ENCODE measurements around the gene ULK4.

Gene ULK4

DNA sequence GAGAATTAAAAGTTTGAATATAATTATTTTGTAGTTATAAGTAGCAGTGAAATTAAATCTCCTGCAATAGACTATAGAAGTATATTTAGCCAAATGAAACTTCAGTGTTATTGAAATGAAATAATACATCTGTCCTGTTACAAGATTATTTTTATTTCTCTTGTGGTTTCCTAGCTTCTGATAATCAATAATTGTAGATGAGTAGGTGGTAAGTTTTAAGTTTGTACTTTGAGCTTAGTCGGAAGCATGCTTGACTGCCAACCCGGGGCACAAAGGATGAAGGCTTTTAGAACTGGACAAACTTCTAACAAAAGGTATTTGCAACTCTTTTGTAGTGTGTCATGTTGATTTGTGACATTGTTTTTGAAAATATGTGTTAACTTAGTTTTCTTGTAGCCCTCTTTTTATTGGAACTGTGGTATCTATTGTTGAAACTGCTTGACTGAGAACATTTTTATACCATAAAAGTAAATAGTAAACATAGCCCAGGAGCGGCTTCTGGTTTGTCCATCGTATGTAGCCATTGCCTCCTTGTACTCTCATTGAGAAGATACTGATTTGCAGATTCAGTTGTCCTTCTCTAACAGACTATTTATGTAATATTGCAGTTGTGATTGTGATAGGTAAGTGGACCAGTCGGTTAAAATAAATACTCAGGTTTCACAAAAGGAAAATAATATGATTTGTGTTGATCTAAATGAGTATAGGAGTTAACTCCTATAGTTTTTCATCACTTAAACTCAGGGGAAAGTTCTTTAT lies 759.6 kb downstream of the ULK4 start:
- H3K9me3 ChIP-seq (ENCODE audit: control insufficient read depth, low read length): no peaks in the 10 kb centered on the region
- WGBS, 2 experiments: 9 to 15% methylated on average over 4 to 5 of the region's 5 CpGs
- peaks cover 20% of the 10 kb centered on the region for H3K4me1 ChIP-seq (ENCODE audit: control insufficient read depth, insufficient read depth, low read length)
- H3K36me3 ChIP-seq (ENCODE audit: control insufficient read depth, insufficient read depth, low read length): no peaks in the 10 kb centered on the region
- H3K27ac ChIP-seq (ENCODE audit: insufficient read depth, low read depth, low read length, poor library complexity, severe bottlenecking): no peak overlapping the region
- H3K4me3 ChIP-seq (ENCODE audit: insufficient read depth, low read depth, low read length): peak overlapping the region; percentile 85
- H3K27me3 ChIP-seq (ENCODE audit: control insufficient read depth, insufficient read depth, low read length, poor library complexity, severe bottlenecking): no peaks in the 10 kb centered on the region

DNA sequence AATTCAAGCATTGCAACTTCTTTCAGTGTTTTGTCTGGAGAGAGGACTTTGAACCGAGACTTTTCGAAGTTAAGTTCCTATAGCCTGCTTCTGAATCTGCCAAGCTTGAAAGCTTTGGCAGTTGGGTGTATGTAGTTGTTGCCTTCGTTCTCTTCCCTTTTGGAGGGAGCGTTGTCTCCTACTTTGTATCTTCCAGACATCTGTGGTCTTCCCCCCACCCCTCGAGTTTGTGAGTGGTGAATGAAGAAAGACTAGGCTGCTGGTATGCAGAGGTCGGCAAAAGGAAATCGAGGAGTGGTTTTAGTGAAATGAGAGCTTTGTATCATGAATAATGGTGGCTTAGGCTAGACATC lies 761.3 kb downstream of the ULK4 start:
- Histone ChIP-seq H3K36me3 (ENCODE audit: control insufficient read depth, insufficient read depth, low read length) (no peaks in the 10 kb centered on the region), H3K4me3 (ENCODE audit: insufficient read depth, low read depth, low read length) (peak overlapping the region; percentile 85), H3K4me1 (ENCODE audit: control insufficient read depth, insufficient read depth, low read length) (peaks cover 8% of the 10 kb centered on the region), H3K27ac (ENCODE audit: insufficient read depth, low read depth, low read length, poor library complexity, severe bottlenecking) (peak overlapping the region; percentile 28), H3K9me3 (ENCODE audit: control insufficient read depth, low read length) (no peaks in the 10 kb centered on the region), H3K27me3 (ENCODE audit: control insufficient read depth, insufficient read depth, low read length, poor library complexity, severe bottlenecking) (no peaks in the 10 kb centered on the region)
- WGBS, 2 experiments: 1% methylated on average over 6 of the region's 7 CpGs

DNA sequence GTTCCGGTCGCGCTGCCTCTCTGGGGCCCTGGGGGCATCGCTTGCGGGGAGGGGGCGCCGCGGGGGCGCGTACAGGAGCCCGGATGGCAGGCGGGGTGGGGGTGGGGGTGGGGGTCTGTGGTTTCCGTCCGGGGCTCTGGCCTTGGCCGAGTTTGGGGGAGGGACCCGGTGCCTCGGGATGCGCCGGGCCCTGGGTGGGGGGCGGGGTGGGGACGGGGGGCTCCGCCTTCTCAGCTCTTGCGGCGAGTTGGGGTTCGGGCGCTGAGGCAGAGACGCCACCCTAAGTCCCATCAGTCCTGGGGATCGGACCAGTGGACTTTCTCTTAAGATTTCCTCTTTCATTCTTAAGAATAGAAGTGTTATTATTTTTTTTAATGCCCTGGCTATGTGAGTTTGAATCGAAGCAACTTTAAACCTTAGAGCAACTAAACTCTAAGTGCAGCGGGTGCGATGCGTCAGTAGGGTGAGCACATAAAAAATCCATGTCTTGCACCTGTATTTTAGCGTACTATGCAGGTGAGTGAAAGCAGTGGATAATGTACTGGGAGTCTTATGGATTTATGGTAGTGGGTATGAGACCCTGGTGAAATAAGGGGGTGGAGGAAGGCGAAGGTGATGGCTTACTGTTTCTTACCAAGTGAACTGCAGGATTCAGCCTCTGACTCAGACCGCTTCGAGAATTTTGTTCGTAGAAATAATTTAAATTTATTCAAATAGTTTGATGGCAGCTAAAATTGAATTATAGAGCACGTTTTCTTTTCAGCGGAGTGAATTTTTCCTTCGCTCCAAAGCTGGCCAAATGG lies 761.8 kb downstream of the ULK4 start:
- no peaks in the 10 kb centered on the region for H3K36me3 ChIP-seq (ENCODE audit: control insufficient read depth, insufficient read depth, low read length)
- H3K27ac ChIP-seq (ENCODE audit: insufficient read depth, low read depth, low read length, poor library complexity, severe bottlenecking): peak overlapping the region; percentile 89
- H3K4me1 ChIP-seq (ENCODE audit: control insufficient read depth, insufficient read depth, low read length): peaks cover 4% of the 10 kb centered on the region
- WGBS, 2 experiments: 0 to 1% methylated on average over 38 to 40 of the region's 40 CpGs
- no peaks in the 10 kb centered on the region for H3K9me3 ChIP-seq (ENCODE audit: control insufficient read depth, low read length)
- no peaks in the 10 kb centered on the region for H3K27me3 ChIP-seq (ENCODE audit: control insufficient read depth, insufficient read depth, low read length, poor library complexity, severe bottlenecking)
- peak overlapping the region; percentile 85 for H3K4me3 ChIP-seq (ENCODE audit: insufficient read depth, low read depth, low read length)

DNA sequence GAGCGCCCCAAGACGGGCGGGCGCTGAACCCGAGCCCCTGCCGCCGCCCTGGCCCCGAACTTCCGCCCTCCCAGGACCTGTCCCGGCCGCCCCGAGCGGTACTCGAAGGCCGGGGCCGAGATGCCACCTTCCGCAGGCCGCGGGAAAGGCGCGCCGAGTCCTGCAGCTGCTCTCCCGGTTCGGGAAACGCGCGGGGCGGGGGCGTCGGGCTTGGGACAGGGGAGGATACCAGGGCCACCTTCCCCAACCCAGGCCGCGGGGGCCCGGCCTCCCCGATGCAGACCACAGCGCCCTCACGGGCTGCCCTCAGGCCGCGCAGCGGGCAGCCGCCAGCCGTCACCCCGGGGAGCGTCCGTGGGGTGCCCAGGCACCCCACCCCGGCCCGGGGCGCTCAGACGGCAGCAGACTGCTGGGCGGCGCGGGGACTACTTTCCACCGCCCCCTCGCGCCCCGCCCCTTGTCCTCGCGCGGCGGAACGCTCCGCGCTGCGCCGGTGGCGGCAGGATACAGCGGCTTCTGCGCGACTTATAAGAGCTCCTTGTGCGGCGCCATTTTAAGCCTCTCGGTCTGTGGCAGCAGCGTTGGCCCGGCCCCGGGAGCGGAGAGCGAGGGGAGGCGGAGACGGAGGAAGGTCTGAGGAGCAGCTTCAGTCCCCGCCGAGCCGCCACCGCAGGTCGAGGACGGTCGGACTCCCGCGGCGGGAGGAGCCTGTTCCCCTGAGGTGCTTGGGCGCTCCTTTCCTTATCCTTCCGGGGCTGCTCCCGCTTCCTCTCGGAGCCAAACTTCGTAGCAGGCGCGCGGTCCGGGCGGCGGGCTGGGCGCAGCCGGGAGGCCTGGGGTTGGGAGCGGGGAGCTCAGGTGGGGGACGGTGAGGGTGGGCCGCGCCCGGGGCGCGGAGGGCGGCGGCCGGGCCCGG lies 762.7 kb downstream of the ULK4 start, which contains the start of gene CTNNB1:
Gene CTNNB1, plus strand, starts transcription at position 556 of the 916 bp plus-strand sequence. CDS start 24,564 bp downstream, outside the sequence.
- Histone ChIP-seq H3K9me3 (ENCODE audit: control insufficient read depth, low read length) (no peaks in the 10 kb centered on the region), H3K36me3 (ENCODE audit: control insufficient read depth, insufficient read depth, low read length) (no peaks in the 10 kb centered on the region), H3K27me3 (ENCODE audit: control insufficient read depth, insufficient read depth, low read length, poor library complexity, severe bottlenecking) (no peaks in the 10 kb centered on the region), H3K4me3 (ENCODE audit: insufficient read depth, low read depth, low read length) (peak within 1 kb of the TSS; percentile 85), H3K4me1 (ENCODE audit: control insufficient read depth, insufficient read depth, low read length) (peaks cover 8% of the 10 kb centered on the region), H3K27ac (ENCODE audit: insufficient read depth, low read depth, low read length, poor library complexity, severe bottlenecking) (peak within 1 kb of the TSS; percentile 89)
- WGBS, 2 experiments: 0% methylated on average over 112 of the region's 112 CpGs

DNA sequence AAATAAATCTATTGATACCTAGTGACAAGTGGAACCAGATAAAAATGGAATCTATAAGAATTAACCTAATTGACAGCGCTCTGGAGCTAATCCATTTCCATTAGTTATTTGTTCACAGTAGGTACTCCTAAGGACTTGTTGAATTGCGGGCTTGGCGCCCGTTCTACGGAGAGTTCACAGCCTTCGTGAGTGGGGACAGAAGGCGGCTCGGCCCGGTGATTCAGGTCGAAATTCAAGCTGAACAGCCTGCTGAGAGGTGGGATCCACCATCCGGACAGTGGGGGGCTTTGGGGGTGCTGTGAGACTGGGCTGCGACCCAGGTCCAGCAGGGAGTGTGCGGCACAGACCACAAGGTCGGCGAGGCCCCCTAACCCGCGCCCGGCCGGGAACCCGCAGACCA lies 763.4 kb downstream of the ULK4 start:
- no peaks in the 10 kb centered on the region for H3K27me3 ChIP-seq (ENCODE audit: control insufficient read depth, insufficient read depth, low read length, poor library complexity, severe bottlenecking)
- H3K4me1 ChIP-seq (ENCODE audit: control insufficient read depth, insufficient read depth, low read length): peaks cover 6% of the 10 kb centered on the region
- H3K27ac ChIP-seq (ENCODE audit: insufficient read depth, low read depth, low read length, poor library complexity, severe bottlenecking): peak overlapping the region; percentile 89
- no peaks in the 10 kb centered on the region for H3K36me3 ChIP-seq (ENCODE audit: control insufficient read depth, insufficient read depth, low read length)
- peak overlapping the region; percentile 85 for H3K4me3 ChIP-seq (ENCODE audit: insufficient read depth, low read depth, low read length)
- no peaks in the 10 kb centered on the region for H3K9me3 ChIP-seq (ENCODE audit: control insufficient read depth, low read length)
- WGBS, 2 experiments: 1 to 2% methylated on average over 20 of the region's 20 CpGs

DNA sequence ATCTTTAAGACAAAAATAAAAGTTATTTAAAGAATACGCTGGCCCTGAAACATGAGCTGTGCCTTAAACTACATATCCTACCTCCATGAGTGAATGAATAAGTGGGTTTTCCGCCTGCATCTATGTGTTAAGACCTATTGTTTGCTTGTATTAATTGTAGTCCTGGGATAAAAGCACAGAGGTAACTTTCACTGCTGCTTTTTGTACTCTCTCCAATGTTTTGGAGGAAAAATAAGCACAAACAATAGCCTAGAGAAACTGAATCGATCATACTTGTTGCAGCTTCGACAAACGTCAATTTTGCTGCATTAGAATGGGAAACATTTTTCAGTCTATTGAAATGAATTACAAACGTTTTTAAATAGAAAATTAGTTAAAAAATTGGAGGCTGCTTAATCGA lies 763.9 kb downstream of the ULK4 start:
- Histone ChIP-seq H3K9me3 (ENCODE audit: control insufficient read depth, low read length) (no peaks in the 10 kb centered on the region), H3K27me3 (ENCODE audit: control insufficient read depth, insufficient read depth, low read length, poor library complexity, severe bottlenecking) (no peaks in the 10 kb centered on the region), H3K4me1 (ENCODE audit: control insufficient read depth, insufficient read depth, low read length) (peaks cover 6% of the 10 kb centered on the region), H3K36me3 (ENCODE audit: control insufficient read depth, insufficient read depth, low read length) (no peaks in the 10 kb centered on the region), H3K4me3 (ENCODE audit: insufficient read depth, low read depth, low read length) (no peak overlapping the region), H3K27ac (ENCODE audit: insufficient read depth, low read depth, low read length, poor library complexity, severe bottlenecking) (no peak overlapping the region)
- 53 to 65% methylated on average over 3 to 7 of the region's 7 CpGs for WGBS, 2 experiments
